ENCODE data around the gene FNDC7.
A peak's percentile ranks its signal among the peaks of the same experiment; 100 is the strongest.

FNDC7 gene

DNA sequence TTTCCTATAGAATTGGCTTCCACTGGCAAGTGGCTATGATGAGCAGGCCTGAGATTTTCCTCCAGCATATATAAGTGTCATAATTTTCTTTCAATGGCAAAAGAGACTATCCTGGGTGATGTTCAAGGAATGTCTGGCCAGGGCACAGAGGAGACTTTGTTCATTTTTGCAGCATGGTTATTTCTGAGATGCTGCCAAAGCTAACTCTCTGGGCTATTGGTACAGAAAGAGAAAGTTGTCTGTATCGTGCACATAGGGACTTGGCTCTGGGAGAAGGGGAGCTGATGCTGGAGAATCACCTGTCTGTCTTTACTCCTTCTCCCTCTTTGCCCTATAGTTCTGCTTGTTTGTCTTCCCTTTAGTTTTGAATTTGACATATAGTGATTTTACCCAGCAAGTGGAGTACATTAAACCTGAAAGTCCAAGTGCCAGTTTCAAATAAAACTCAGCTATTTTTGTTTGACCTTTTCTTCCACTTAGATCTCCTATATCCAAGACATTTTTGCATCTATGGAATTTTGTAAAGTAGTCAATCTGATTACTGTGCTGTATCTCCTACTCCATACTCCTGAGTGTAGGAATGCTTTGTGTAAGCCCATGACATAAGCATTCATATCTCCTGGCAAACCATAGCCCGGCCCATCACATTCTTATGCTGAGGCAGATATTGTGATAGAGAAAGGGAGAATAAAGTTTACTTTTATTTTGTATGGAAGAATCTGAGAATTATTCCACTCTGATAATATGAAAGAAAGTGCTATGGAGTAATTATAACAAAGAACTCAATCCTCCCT, 3.9 kb downstream of the FNDC7 start:
- ATAC-seq (ENCODE audit: low read depth), result no peak
- H3K27ac ChIP-seq (ENCODE audit: poor library complexity, severe bottlenecking), result no peak overlapping the region
- no peaks in the 10 kb centered on the region for H3K9me3 ChIP-seq (ENCODE audit: severe bottlenecking)
- no peak for DNase-seq (ENCODE audit: low spot score)
- no peaks in the 10 kb centered on the region for H3K36me3 ChIP-seq (ENCODE audit: low read depth)
- TF ChIP-seq, protein P1, sequence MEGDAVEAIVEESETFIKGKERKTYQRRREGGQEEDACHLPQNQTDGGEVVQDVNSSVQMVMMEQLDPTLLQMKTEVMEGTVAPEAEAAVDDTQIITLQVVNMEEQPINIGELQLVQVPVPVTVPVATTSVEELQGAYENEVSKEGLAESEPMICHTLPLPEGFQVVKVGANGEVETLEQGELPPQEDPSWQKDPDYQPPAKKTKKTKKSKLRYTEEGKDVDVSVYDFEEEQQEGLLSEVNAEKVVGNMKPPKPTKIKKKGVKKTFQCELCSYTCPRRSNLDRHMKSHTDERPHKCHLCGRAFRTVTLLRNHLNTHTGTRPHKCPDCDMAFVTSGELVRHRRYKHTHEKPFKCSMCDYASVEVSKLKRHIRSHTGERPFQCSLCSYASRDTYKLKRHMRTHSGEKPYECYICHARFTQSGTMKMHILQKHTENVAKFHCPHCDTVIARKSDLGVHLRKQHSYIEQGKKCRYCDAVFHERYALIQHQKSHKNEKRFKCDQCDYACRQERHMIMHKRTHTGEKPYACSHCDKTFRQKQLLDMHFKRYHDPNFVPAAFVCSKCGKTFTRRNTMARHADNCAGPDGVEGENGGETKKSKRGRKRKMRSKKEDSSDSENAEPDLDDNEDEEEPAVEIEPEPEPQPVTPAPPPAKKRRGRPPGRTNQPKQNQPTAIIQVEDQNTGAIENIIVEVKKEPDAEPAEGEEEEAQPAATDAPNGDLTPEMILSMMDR (IDR thresholded peaks at IDR 0.05; ENCODE audit: poor library complexity, severe bottlenecking), result no peak
- H3K27me3 ChIP-seq (ENCODE audit: insufficient read depth, poor library complexity, severe bottlenecking), result no peaks in the 10 kb centered on the region
- no peak overlapping the region for H3K4me3 ChIP-seq (ENCODE audit: severe bottlenecking)
- peaks cover 16% of the 10 kb centered on the region for H3K4me1 ChIP-seq (ENCODE audit: insufficient read depth, poor library complexity, severe bottlenecking)

DNA sequence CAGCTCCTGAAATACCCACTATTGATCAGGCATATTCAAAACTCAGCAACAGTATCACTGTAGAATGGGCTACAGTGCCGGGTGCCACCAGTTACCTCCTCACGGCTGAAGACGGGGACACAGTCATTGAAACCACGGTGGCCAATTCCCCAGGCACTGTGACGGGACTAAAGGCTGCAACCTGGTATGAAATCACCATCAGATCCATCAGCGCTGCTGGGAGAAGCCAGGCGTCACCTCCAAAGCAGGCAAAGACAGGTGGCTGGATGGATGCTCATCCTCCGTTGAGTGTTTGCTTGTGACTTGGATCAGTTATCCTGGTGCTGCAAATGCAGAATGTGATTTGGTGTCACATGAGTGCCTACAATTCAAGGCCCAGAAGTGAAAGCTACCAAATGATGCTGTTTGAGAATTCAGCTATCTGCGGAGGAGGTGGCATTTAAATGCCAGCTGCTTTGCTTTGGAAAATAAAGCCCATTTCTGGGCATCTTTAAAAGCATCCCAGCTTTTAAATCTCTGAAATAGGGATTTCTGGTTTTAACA, 5.1 kb downstream of the FNDC7 start:
- H3K27me3 ChIP-seq (ENCODE audit: insufficient read depth, poor library complexity, severe bottlenecking), result no peaks in the 10 kb centered on the region
- DNase-seq (ENCODE audit: low spot score), result no peak
- TF ChIP-seq, protein P1 (IDR thresholded peaks at IDR 0.05; ENCODE audit: poor library complexity, severe bottlenecking), result no peak
- no peak for ATAC-seq (ENCODE audit: low read depth)
- H3K27ac ChIP-seq (ENCODE audit: poor library complexity, severe bottlenecking), result no peak overlapping the region
- no peaks in the 10 kb centered on the region for H3K9me3 ChIP-seq (ENCODE audit: severe bottlenecking)
- peaks cover 16% of the 10 kb centered on the region for H3K4me1 ChIP-seq (ENCODE audit: insufficient read depth, poor library complexity, severe bottlenecking)
- H3K4me3 ChIP-seq (ENCODE audit: severe bottlenecking), result no peak overlapping the region
- no peaks in the 10 kb centered on the region for H3K36me3 ChIP-seq (ENCODE audit: low read depth)

DNA sequence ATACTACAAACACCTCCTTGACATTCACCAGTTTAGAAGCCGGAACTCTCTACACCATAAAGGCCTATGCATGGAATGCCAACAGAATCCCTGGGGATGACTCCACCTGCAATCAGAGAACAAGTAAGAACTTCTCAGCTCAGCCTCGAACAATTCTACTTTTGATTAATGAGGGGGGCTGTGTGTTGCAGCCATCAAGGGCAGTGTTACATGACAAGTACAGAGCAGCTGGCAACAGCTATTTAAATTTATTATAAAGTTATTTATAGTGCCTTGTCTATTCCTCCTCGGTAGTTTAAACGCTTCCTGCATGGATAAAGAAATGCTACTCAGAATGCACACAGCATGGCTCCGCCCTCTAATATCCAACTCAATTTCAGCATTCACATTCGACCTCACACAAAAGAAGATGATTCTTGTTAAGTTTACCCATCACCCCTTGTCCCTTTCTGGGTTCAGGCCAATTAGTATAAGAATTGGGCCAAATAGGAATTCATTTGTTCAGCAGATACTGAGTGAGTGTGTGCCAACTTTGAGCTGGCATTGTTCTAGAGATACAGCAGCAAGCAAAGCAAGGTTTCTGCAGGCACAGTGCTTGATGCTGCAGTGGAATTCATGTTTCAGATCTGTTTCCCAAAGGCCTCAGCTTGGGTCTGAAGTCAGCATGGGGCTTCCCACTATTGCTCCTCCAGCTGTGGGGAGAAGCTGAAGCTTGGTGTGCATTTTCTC, 6.4 kb downstream of the FNDC7 start:
- H3K36me3 ChIP-seq (ENCODE audit: low read depth), result no peaks in the 10 kb centered on the region
- no peaks in the 10 kb centered on the region for H3K27me3 ChIP-seq (ENCODE audit: insufficient read depth, poor library complexity, severe bottlenecking)
- no peak for DNase-seq (ENCODE audit: low spot score)
- H3K4me1 ChIP-seq (ENCODE audit: insufficient read depth, poor library complexity, severe bottlenecking), result peaks cover 16% of the 10 kb centered on the region
- H3K4me3 ChIP-seq (ENCODE audit: severe bottlenecking), result no peak overlapping the region
- H3K9me3 ChIP-seq (ENCODE audit: severe bottlenecking), result no peaks in the 10 kb centered on the region
- no peak for ATAC-seq (ENCODE audit: low read depth)
- TF ChIP-seq, protein P1 (IDR thresholded peaks at IDR 0.05; ENCODE audit: poor library complexity, severe bottlenecking), result no peak
- no peak overlapping the region for H3K27ac ChIP-seq (ENCODE audit: poor library complexity, severe bottlenecking)

DNA sequence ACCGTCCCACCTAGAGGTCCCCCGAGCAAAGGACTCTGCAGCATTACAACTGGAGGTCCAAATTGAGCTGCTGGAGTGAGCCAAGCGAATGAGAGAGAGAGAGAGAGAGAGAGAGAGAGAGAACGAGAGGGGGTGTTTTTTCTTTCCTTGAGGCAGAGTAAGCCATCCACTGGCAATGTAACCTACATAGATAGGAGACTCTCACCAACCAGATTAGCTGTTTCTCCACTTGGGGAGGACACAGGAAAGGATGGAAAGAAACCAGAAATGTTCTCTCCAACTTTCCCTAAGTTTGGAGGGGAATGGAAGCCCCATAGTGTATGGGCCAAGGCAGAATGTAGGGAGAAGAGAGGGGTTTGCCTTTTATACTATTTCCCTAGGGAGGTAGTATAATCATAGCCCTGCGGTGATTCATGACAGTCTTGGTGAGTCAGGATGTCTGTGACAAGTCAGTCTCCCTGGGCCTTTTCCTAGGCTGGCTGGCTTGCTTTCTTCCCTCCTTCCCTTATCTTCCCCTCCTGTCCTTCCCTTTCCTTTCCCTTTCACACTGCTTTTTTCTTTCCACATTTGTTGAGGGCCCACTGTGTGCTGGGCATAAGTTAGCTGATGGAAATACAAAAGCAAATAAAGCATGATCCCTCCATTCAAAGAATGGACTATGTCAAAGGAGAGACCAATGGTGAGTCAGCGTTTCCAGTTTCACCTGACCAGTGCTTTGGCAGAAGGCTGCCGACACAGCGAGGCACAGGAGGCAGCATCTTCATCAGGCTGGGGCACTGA, 7.1 kb downstream of the FNDC7 start:
- H3K9me3 ChIP-seq (ENCODE audit: severe bottlenecking), result no peaks in the 10 kb centered on the region
- no peaks in the 10 kb centered on the region for H3K27me3 ChIP-seq (ENCODE audit: insufficient read depth, poor library complexity, severe bottlenecking)
- no peak overlapping the region for H3K4me3 ChIP-seq (ENCODE audit: severe bottlenecking)
- H3K4me1 ChIP-seq (ENCODE audit: insufficient read depth, poor library complexity, severe bottlenecking), result peaks cover 16% of the 10 kb centered on the region
- no peaks in the 10 kb centered on the region for H3K36me3 ChIP-seq (ENCODE audit: low read depth)
- no peak overlapping the region for H3K27ac ChIP-seq (ENCODE audit: poor library complexity, severe bottlenecking)
- TF ChIP-seq, protein P1 (IDR thresholded peaks at IDR 0.05; ENCODE audit: poor library complexity, severe bottlenecking), result no peak
- ATAC-seq (ENCODE audit: low read depth) (peak; percentile 99), DNase-seq (ENCODE audit: low spot score) (no peak)

Measured in RWPE2 (cell line).